GM18526 (cell line): ENCODE data around the gene STXBP6.

Source experiments
- POLR2A ChIP-seq: IDR thresholded peaks from 3 replicates; pipeline ENCODE4 v1.6.1; 2011; ENCODE audit not compliant: insufficient read length; ENCODE audit errors: extremely low read depth

STXBP6 gene

DNA sequence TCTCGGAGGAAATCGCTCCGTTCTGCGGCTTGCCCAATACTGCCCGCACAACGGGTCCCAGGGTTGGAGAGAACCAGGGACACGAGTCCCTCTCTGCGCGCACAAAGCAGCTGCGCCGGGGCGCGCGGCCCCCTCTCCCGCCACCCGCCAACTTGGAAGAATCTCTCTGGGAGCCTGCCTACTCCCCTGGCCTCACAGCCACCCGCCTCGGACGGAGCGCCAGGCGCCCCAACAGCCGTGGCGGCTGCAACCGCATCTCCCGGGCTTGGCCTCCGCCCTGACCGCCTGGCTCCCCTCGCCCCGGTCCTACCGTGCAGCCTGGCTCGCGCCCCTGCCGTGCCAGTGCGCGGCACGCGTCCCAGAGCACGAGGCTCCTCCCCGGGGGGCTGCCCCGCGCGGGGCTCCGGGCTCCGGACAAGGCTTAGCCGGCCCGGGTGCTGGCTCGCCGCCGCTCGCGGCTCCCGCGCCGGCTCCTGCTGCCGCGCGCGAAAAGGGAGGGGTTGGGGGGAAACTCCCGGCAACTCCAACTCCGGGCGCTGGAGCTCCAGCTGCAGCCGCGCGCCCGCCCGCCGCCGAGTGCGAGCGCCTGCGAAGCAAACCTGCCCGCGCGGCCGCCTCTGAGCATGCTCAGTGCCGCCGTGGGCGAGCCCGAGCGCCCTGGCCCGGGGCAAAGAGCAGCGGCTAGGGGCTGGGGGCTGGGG, at the start of gene STXBP6:
Gene STXBP6 (minus strand): TSS at position 580 of the 701 bp plus-strand sequence. CDS start 75,329 bp downstream, outside the sequence.
- no peak for TF ChIP-seq POLR2A

GRCh38 chr14:25097120-25097519, 47.2 kb upstream of the STXBP6 start:
- TF ChIP-seq POLR2A = no peak

- no peak for TF ChIP-seq POLR2A
Measured at GRCh38 chr14:25095736-25096437, 45.9 kb upstream of the STXBP6 start.

- no peak for TF ChIP-seq POLR2A
Measured at GRCh38 chr14:25094171-25094907, 44.4 kb upstream of the STXBP6 start.

DNA sequence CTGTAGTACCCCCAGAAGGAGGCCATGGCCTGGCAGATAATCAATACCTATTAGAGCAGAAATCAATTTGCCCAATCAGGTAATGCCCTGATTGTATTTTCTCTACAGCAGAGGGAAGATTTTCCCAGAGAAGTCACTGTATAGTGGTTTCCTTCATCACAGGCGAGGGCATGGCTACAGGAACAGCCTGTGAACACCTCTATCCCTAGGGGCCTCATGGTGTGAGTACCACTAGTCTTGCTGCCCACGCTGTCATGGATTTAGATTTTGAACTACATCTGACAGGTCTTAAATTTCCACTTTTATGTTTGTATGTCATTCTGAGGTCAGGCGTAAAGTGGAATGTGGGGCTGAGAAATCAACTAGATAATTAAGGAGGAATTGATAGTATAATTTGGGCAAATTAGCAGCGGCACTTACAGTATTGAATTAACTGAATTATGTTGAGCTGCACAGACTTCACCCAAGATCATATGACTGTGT, 42.4 kb upstream of the STXBP6 start:
- no peak for TF ChIP-seq POLR2A

GRCh38 chr14:25090716-25091454, 40.9 kb upstream of the STXBP6 start:
- no peak for TF ChIP-seq POLR2A

DNA sequence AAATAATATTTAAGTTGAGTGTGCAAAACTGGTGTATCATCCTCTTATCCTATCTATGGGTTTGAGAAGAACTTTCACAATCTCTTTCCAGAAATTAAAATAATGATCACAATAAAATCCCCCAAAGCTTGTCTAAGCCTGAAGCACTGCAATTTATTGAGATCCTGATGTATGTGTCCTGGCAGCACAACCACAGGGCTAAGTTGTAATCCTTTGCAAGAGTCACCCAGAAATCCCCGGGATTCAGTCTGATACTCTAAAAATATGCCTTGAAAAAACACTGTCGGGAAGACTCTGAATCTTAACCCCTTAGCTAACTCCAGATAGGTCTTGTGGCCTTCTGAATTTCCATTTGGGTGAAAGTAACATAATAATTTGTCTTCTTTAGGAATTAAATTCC, 40.3 kb upstream of the STXBP6 start:
- TF ChIP-seq POLR2A = no peak

- no peak for TF ChIP-seq POLR2A
Measured at GRCh38 chr14:25089496-25089895, 39.5 kb upstream of the STXBP6 start.

- TF ChIP-seq POLR2A = no peak
Measured at GRCh38 chr14:25086821-25087396, 37.0 kb upstream of the STXBP6 start.

GRCh38 chr14:25086081-25086480, 36.1 kb upstream of the STXBP6 start:
- TF ChIP-seq POLR2A = no peak

DNA sequence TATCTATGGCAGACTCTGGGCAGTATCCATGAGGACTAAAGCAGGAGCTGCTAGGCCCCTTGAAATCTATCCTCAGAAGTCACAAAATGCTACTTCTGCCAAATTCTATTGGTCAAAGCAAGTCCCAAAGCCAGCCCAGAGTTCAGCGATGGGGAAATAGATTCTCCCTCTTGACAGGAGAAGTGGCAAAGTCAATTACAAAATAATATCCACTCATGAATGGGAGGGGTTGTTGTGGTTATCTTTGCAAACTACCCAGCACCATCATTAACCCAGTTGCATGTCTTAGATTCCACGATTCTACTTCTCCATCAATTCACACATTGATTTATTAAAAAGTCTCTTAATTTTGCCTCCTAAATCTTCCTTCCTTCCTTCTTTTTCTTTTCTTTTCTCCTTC, 30.7 kb upstream of the STXBP6 start:
- TF ChIP-seq POLR2A = no peak

DNA sequence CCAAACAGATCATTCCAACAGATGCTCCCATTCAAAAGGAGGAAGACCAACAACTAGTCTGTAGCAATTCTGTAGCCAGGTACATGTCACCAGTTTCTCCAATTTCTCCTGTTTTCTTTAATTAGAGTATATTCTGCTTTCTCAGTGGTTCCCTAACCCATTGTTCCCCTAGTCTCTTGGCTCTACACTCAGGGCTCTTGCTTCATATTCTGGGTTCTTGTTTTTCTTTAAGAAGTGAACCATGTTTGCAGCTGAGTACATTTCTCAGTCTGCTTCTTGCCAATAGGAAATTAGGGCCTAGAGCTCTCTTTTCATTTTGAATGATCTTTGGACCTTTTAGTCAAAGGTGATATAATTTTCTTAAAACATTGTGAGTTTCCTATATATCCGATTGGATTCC, 29.4 kb upstream of the STXBP6 start:
- TF ChIP-seq POLR2A = no peak

GRCh38 chr14:25074099-25074685, 24.2 kb upstream of the STXBP6 start:
- no peak for TF ChIP-seq POLR2A

DNA sequence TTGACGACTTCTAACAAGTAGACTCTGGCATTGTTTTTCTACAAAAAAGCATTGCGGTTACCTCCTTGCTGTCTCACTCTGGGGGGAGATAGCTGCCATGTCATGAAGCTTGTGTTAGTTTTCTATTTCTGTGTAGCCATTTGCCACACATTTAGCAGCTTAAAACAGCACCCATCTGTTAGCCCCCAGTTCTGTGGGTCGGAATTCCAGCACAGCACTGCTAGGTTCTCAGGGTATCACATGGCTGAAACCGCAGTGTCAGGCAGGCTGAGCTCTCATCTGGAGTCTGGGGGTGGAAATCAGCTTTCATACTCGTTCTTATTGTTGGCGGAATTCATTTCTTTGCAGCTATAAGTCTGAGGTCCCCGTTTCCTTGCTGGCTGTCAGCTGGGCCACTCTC, 19.9 kb upstream of the STXBP6 start:
- TF ChIP-seq POLR2A = no peak
